ENCODE measurements around the gene LMAN1L. TPM values are rescaled to one million over a fixed set of nuclear protein-coding genes. Genes with fewer than 3 reads are reported as not detected.

LMAN1L gene
- total RNA-seq, 1 experiment from 2014 or later = not detected

DNA sequence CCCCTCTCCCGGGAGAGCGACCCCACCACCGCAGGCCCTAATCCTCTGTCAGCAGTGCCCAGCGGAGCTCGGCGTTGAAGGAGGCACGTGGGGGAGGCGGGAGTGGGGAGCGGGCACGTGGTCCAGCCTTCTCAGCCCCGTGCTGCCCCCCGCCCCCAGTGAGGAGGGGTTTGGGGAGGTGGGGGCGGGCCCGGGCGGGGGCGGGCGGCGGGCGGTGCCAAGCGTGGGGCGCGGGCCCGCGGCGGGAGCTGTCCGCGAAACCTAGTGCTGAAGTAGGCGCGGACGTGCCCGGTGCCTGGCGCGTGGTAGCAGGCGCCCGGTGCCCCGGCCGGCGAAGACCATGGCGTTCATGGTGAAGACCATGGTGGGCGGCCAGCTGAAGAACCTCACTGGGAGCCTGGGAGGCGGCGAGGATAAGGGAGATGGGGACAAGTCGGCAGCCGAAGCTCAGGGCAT lies 13.8 kb downstream of the LMAN1L start, which contains the start of gene CPLX3 (continued):
- TF ChIP-seq, protein P1, sequence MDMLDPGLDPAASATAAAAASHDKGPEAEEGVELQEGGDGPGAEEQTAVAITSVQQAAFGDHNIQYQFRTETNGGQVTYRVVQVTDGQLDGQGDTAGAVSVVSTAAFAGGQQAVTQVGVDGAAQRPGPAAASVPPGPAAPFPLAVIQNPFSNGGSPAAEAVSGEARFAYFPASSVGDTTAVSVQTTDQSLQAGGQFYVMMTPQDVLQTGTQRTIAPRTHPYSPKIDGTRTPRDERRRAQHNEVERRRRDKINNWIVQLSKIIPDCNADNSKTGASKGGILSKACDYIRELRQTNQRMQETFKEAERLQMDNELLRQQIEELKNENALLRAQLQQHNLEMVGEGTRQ (CRISPR knock-in tag; IDR thresholded peaks at IDR 0.05) = peak; percentile 83
- TF ChIP-seq NFE2L1 (CRISPR knock-in tag; IDR thresholded peaks at IDR 0.05) (no peak), TEAD1 (CRISPR knock-in tag; IDR thresholded peaks at IDR 0.05) (peak; percentile 79; the same call in 1 of the 2 replicates), NR1H2 (CRISPR knock-in tag; IDR thresholded peaks at IDR 0.05) (no peak), SMAD3 (CRISPR knock-in tag; IDR thresholded peaks at IDR 0.05; ENCODE audit: borderline replicate concordance) (no peak), PRRX2 (CRISPR knock-in tag; IDR thresholded peaks at IDR 0.05) (no peak), CREM (CRISPR knock-in tag; IDR thresholded peaks at IDR 0.05) (no peak), ZNF416 (CRISPR knock-in tag; IDR thresholded peaks at IDR 0.05) (no peak), ZBTB21 (CRISPR knock-in tag; IDR thresholded peaks at IDR 0.05; ENCODE audit: borderline replicate concordance) (no peak), FOXP1 (CRISPR knock-in tag; IDR thresholded peaks at IDR 0.05; ENCODE audit: borderline replicate concordance) (no peak), MYBL2 (CRISPR knock-in tag; IDR thresholded peaks at IDR 0.05) (no peak), NR2C2 (CRISPR knock-in tag; IDR thresholded peaks at IDR 0.05) (0 out of 2 replicates have a peak, but pooled peaks have one; percentile 47), KAT7 (CRISPR knock-in tag; IDR thresholded peaks at IDR 0.05; ENCODE audit: borderline replicate concordance) (no peak), TCF7 (CRISPR knock-in tag; IDR thresholded peaks at IDR 0.05; ENCODE audit: low read depth) (0 out of 2 replicates have a peak, but pooled peaks have one; percentile 47), JUN (CRISPR knock-in tag; IDR thresholded peaks at IDR 0.05) (peak; percentile 58; the same call in 1 of the 2 replicates), SMAD4 (CRISPR knock-in tag; IDR thresholded peaks at IDR 0.05) (no peak), SP1 (CRISPR knock-in tag; conservative IDR thresholded peaks at IDR 0.05) (no peak), ZNF263 (CRISPR knock-in tag; IDR thresholded peaks at IDR 0.05; ENCODE audit: low read depth) (0 out of 2 replicates have a peak, but pooled peaks have one; percentile 44), MXD4 (CRISPR knock-in tag; IDR thresholded peaks at IDR 0.05; ENCODE audit: borderline replicate concordance) (no peak), SOX15 (CRISPR knock-in tag; IDR thresholded peaks at IDR 0.05) (no peak), ZNF219 (CRISPR knock-in tag; IDR thresholded peaks at IDR 0.05; ENCODE audit: borderline replicate concordance) (peak; percentile 82)
- TF ChIP-seq, protein P2, sequence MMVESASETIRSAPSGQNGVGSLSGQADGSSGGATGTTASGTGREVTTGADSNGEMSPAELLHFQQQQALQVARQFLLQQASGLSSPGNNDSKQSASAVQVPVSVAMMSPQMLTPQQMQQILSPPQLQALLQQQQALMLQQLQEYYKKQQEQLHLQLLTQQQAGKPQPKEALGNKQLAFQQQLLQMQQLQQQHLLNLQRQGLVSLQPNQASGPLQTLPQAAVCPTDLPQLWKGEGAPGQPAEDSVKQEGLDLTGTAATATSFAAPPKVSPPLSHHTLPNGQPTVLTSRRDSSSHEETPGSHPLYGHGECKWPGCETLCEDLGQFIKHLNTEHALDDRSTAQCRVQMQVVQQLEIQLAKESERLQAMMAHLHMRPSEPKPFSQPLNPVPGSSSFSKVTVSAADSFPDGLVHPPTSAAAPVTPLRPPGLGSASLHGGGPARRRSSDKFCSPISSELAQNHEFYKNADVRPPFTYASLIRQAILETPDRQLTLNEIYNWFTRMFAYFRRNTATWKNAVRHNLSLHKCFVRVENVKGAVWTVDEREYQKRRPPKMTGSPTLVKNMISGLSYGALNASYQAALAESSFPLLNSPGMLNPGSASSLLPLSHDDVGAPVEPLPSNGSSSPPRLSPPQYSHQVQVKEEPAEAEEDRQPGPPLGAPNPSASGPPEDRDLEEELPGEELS (CRISPR knock-in tag; IDR thresholded peaks at IDR 0.05) = 0 out of 2 replicates have a peak, but pooled peaks have one; percentile 78
- TF ChIP-seq, protein P3, sequence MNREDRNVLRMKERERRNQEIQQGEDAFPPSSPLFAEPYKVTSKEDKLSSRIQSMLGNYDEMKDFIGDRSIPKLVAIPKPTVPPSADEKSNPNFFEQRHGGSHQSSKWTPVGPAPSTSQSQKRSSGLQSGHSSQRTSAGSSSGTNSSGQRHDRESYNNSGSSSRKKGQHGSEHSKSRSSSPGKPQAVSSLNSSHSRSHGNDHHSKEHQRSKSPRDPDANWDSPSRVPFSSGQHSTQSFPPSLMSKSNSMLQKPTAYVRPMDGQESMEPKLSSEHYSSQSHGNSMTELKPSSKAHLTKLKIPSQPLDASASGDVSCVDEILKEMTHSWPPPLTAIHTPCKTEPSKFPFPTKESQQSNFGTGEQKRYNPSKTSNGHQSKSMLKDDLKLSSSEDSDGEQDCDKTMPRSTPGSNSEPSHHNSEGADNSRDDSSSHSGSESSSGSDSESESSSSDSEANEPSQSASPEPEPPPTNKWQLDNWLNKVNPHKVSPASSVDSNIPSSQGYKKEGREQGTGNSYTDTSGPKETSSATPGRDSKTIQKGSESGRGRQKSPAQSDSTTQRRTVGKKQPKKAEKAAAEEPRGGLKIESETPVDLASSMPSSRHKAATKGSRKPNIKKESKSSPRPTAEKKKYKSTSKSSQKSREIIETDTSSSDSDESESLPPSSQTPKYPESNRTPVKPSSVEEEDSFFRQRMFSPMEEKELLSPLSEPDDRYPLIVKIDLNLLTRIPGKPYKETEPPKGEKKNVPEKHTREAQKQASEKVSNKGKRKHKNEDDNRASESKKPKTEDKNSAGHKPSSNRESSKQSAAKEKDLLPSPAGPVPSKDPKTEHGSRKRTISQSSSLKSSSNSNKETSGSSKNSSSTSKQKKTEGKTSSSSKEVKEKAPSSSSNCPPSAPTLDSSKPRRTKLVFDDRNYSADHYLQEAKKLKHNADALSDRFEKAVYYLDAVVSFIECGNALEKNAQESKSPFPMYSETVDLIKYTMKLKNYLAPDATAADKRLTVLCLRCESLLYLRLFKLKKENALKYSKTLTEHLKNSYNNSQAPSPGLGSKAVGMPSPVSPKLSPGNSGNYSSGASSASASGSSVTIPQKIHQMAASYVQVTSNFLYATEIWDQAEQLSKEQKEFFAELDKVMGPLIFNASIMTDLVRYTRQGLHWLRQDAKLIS (CRISPR knock-in tag; IDR thresholded peaks at IDR 0.05; ENCODE audit: borderline replicate concordance) = peak; percentile 70; the same call in 1 of the 2 replicates
- TF ChIP-seq, protein P4, sequence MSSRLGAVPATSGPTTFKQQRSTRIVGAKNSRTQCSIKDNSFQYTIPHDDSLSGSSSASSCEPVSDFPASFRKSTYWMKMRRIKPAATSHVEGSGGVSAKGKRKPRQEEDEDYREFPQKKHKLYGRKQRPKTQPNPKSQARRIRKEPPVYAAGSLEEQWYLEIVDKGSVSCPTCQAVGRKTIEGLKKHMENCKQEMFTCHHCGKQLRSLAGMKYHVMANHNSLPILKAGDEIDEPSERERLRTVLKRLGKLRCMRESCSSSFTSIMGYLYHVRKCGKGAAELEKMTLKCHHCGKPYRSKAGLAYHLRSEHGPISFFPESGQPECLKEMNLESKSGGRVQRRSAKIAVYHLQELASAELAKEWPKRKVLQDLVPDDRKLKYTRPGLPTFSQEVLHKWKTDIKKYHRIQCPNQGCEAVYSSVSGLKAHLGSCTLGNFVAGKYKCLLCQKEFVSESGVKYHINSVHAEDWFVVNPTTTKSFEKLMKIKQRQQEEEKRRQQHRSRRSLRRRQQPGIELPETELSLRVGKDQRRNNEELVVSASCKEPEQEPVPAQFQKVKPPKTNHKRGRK (CRISPR knock-in tag; IDR thresholded peaks at IDR 0.05; ENCODE audit: borderline replicate concordance) = no peak
- TF ChIP-seq, protein P5, sequence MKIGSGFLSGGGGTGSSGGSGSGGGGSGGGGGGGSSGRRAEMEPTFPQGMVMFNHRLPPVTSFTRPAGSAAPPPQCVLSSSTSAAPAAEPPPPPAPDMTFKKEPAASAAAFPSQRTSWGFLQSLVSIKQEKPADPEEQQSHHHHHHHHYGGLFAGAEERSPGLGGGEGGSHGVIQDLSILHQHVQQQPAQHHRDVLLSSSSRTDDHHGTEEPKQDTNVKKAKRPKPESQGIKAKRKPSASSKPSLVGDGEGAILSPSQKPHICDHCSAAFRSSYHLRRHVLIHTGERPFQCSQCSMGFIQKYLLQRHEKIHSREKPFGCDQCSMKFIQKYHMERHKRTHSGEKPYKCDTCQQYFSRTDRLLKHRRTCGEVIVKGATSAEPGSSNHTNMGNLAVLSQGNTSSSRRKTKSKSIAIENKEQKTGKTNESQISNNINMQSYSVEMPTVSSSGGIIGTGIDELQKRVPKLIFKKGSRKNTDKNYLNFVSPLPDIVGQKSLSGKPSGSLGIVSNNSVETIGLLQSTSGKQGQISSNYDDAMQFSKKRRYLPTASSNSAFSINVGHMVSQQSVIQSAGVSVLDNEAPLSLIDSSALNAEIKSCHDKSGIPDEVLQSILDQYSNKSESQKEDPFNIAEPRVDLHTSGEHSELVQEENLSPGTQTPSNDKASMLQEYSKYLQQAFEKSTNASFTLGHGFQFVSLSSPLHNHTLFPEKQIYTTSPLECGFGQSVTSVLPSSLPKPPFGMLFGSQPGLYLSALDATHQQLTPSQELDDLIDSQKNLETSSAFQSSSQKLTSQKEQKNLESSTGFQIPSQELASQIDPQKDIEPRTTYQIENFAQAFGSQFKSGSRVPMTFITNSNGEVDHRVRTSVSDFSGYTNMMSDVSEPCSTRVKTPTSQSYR (CRISPR knock-in tag; IDR thresholded peaks at IDR 0.05) = 0 out of 2 replicates have a peak, but pooled peaks have one; percentile 26
- TF ChIP-seq, protein P6, sequence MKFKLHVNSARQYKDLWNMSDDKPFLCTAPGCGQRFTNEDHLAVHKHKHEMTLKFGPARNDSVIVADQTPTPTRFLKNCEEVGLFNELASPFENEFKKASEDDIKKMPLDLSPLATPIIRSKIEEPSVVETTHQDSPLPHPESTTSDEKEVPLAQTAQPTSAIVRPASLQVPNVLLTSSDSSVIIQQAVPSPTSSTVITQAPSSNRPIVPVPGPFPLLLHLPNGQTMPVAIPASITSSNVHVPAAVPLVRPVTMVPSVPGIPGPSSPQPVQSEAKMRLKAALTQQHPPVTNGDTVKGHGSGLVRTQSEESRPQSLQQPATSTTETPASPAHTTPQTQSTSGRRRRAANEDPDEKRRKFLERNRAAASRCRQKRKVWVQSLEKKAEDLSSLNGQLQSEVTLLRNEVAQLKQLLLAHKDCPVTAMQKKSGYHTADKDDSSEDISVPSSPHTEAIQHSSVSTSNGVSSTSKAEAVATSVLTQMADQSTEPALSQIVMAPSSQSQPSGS (CRISPR knock-in tag; IDR thresholded peaks at IDR 0.05; ENCODE audit: borderline replicate concordance, low read depth) = no peak
